ES-I3 (cell line): ENCODE measurements around the gene ISCU.

Source experiments
- H3K36me3 ChIP-seq: 2 replicates; pipeline ENCODE4 v1.6.1; 2013; ENCODE audit warnings: mild to moderate bottlenecking, low read length, control low read depth, moderate library complexity; ENCODE audit not compliant: insufficient read depth
- H3K4me1 ChIP-seq: 2 replicates; pipeline ENCODE4 v1.6.1; 2013; ENCODE audit warnings: mild to moderate bottlenecking, control low read depth, low read length; ENCODE audit not compliant: insufficient read depth
- H3K9ac ChIP-seq: 2 replicates; pipeline ENCODE4 v1.6.1; 2013; ENCODE audit warnings: low read depth, mild to moderate bottlenecking, low read length, moderate library complexity
- H3K9me3 ChIP-seq: 2 replicates; pipeline ENCODE4 v1.6.1; 2013; ENCODE audit warnings: mild to moderate bottlenecking, low read length, moderate library complexity; ENCODE audit not compliant: control insufficient read depth, insufficient read depth

ISCU gene

GRCh38 chr12:108605690-108606406, 43.5 kb downstream of the ISCU start:
- no peaks in the 10 kb centered on the region for H3K36me3 ChIP-seq
- H3K9me3 ChIP-seq = no peaks in the 10 kb centered on the region
- no peak overlapping the region for H3K9ac ChIP-seq
- peaks cover 9% of the 10 kb centered on the region for H3K4me1 ChIP-seq

GRCh38 chr12:108606492-108606891, 44.1 kb downstream of the ISCU start:
- Histone ChIP-seq H3K9me3 (no peaks in the 10 kb centered on the region), H3K4me1 (peaks cover 9% of the 10 kb centered on the region), H3K9ac (no peak overlapping the region), H3K36me3 (no peaks in the 10 kb centered on the region)

GRCh38 chr12:108607981-108608600, 45.7 kb downstream of the ISCU start:
- no peaks in the 10 kb centered on the region for H3K9me3 ChIP-seq
- no peaks in the 10 kb centered on the region for H3K36me3 ChIP-seq
- H3K4me1 ChIP-seq = peaks cover 11% of the 10 kb centered on the region
- H3K9ac ChIP-seq = no peak overlapping the region

- Histone ChIP-seq H3K36me3 (no peaks in the 10 kb centered on the region), H3K9ac (no peak overlapping the region), H3K4me1 (peaks cover 16% of the 10 kb centered on the region), H3K9me3 (no peaks in the 10 kb centered on the region)
Observed at GRCh38 chr12:108608616-108609015, 46.2 kb downstream of the ISCU start.

GRCh38 chr12:108609537-108610335, 47.3 kb downstream of the ISCU start:
- no peaks in the 10 kb centered on the region for H3K36me3 ChIP-seq
- H3K9ac ChIP-seq = no peak overlapping the region
- H3K9me3 ChIP-seq = no peaks in the 10 kb centered on the region
- H3K4me1 ChIP-seq = peaks cover 14% of the 10 kb centered on the region; the same call in 1 of the 2 replicates

GRCh38 chr12:108610336-108610815, 48.0 kb downstream of the ISCU start:
- no peak overlapping the region for H3K9ac ChIP-seq
- H3K4me1 ChIP-seq = peaks cover 14% of the 10 kb centered on the region; the same call in 1 of the 2 replicates
- no peaks in the 10 kb centered on the region for H3K36me3 ChIP-seq
- no peaks in the 10 kb centered on the region for H3K9me3 ChIP-seq

GRCh38 chr12:108610856-108611605, 48.6 kb downstream of the ISCU start:
- Histone ChIP-seq H3K4me1 (peaks cover 14% of the 10 kb centered on the region; the same call in 1 of the 2 replicates), H3K9me3 (no peaks in the 10 kb centered on the region), H3K9ac (no peak overlapping the region), H3K36me3 (no peaks in the 10 kb centered on the region)

- Histone ChIP-seq H3K4me1 (peaks cover 9% of the 10 kb centered on the region; the same call in 1 of the 2 replicates), H3K9me3 (no peaks in the 10 kb centered on the region), H3K36me3 (no peaks in the 10 kb centered on the region), H3K9ac (no peak overlapping the region)
Observed at GRCh38 chr12:108611884-108612415, 49.6 kb downstream of the ISCU start.

GRCh38 chr12:108612788-108613282, 50.4 kb downstream of the ISCU start:
- no peaks in the 10 kb centered on the region for H3K9me3 ChIP-seq
- no peaks in the 10 kb centered on the region for H3K36me3 ChIP-seq
- peaks cover 9% of the 10 kb centered on the region; the same call in 1 of the 2 replicates for H3K4me1 ChIP-seq
- H3K9ac ChIP-seq = no peak overlapping the region

GRCh38 chr12:108613548-108613947, 51.2 kb downstream of the ISCU start:
- Histone ChIP-seq H3K9ac (no peak overlapping the region), H3K36me3 (no peaks in the 10 kb centered on the region), H3K9me3 (no peaks in the 10 kb centered on the region), H3K4me1 (peaks cover 13% of the 10 kb centered on the region; the same call in 1 of the 2 replicates)

GRCh38 chr12:108614041-108614440, 51.6 kb downstream of the ISCU start:
- no peaks in the 10 kb centered on the region for H3K36me3 ChIP-seq
- H3K4me1 ChIP-seq = peaks cover 13% of the 10 kb centered on the region; the same call in 1 of the 2 replicates
- no peak overlapping the region for H3K9ac ChIP-seq
- no peaks in the 10 kb centered on the region for H3K9me3 ChIP-seq

GRCh38 chr12:108614639-108615038, 52.2 kb downstream of the ISCU start:
- Histone ChIP-seq H3K9ac (no peak overlapping the region), H3K9me3 (no peaks in the 10 kb centered on the region), H3K4me1 (peaks cover 13% of the 10 kb centered on the region; the same call in 1 of the 2 replicates), H3K36me3 (no peaks in the 10 kb centered on the region)

- Histone ChIP-seq H3K4me1 (peaks cover 13% of the 10 kb centered on the region; the same call in 1 of the 2 replicates), H3K9ac (no peak overlapping the region), H3K36me3 (no peaks in the 10 kb centered on the region), H3K9me3 (no peaks in the 10 kb centered on the region)
Observed at GRCh38 chr12:108615918-108616317, 53.5 kb downstream of the ISCU start.
